Prostate gland (tissue), 2 donors: ENCODE results near the gene FGF6.

Source experiments
- POLR2A ChIP-seq: fragments of 450-650 bp; IDR thresholded peaks from one replicate; pipeline ENCODE4 v1.6.1; 2016; ENCODE audit warnings: antibody characterized with exemption, mild to moderate bottlenecking
- POLR2AphosphoS5 ChIP-seq: sonication (generic); formaldehyde crosslinking; IDR thresholded peaks from one replicate; pipeline ENCODE4 v1.6.1; 2017; ENCODE audit warnings: antibody characterized with exemption
- TF ChIP-seq, protein P1 (sequence below), 4 experiments: fragments of 200-600 bp in 2 of 4; fragments of 450-650 bp in 2 of 4; sonication (generic) in 2 of 4; IDR thresholded peaks; 1 replicate in 3 of 4; 2 replicates in 1 of 4; pipeline ENCODE4 v1.5.1; 2016 to 2019; ENCODE audit warnings: antibody characterized with exemption in 4 of 4, mild to moderate bottlenecking in 2 of 4, moderate library complexity in 2 of 4

GRCh38 chr12:4412056-4412455 is 33.6 kb downstream of the FGF6 start:
- no peak for TF ChIP-seq POLR2A
- TF ChIP-seq, protein P1, sequence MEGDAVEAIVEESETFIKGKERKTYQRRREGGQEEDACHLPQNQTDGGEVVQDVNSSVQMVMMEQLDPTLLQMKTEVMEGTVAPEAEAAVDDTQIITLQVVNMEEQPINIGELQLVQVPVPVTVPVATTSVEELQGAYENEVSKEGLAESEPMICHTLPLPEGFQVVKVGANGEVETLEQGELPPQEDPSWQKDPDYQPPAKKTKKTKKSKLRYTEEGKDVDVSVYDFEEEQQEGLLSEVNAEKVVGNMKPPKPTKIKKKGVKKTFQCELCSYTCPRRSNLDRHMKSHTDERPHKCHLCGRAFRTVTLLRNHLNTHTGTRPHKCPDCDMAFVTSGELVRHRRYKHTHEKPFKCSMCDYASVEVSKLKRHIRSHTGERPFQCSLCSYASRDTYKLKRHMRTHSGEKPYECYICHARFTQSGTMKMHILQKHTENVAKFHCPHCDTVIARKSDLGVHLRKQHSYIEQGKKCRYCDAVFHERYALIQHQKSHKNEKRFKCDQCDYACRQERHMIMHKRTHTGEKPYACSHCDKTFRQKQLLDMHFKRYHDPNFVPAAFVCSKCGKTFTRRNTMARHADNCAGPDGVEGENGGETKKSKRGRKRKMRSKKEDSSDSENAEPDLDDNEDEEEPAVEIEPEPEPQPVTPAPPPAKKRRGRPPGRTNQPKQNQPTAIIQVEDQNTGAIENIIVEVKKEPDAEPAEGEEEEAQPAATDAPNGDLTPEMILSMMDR (IDR thresholded peaks at IDR 0.05), result no peak
- TF ChIP-seq POLR2AphosphoS5, result no peak
